Gastrocnemius medialis (tissue), 4 donors: ENCODE results near the gene TF. TPM values are rescaled to one million over a fixed set of nuclear protein-coding genes. Genes with fewer than 3 reads are reported as not detected.
A peak's percentile ranks its signal among the peaks of the same experiment; 100 is the strongest.

Experiments used
- ATAC-seq, 2 donors: fragments of 150-250 bp; one replicate each; pipeline ENCODE4 v1.9.1; 2016
- DNase-seq, 2 donors: peaks; one replicate each; pipeline ENCODE4 v3.0.0-alpha.2; 2019
- H3K27ac ChIP-seq, 4 donors: fragments of 200-600 bp; sonication (generic); 1 replicate in 1 of 4; 2 replicates in 3 of 4; pipeline ENCODE4 v1.5.1; 2016 to 2018; ENCODE audit warnings: mild to moderate bottlenecking in 2 of 4, moderate library complexity in 1 of 4
- H3K27me3 ChIP-seq, 3 donors: fragments of 200-600 bp; sonication (generic) in 2 of 3; 1 replicate in 1 of 3; 2 replicates in 2 of 3; pipeline versions ENCODE4 v1.5.1 to v1.6.0; 2016 to 2019; ENCODE audit warnings: mild to moderate bottlenecking in 1 of 3, moderate library complexity in 1 of 3
- H3K36me3 ChIP-seq, 2 donors: fragments of 200-600 bp; sonication (generic) in 1 of 2; one replicate each; pipeline ENCODE4 v1.5.1; 2017 to 2018
- H3K4me1 ChIP-seq, 2 donors: fragments of 200-600 bp; sonication (generic) in 1 of 2; one replicate each; pipeline ENCODE4 v1.5.1; 2016 to 2017; ENCODE audit warnings: mild to moderate bottlenecking in 2 of 2
- H3K4me3 ChIP-seq, 4 donors: fragments of 200-600 bp; sonication (generic) in 3 of 4; 1 replicate in 1 of 4; 2 replicates in 3 of 4; pipeline ENCODE4 v1.5.1; 2016 to 2019; ENCODE audit warnings: mild to moderate bottlenecking in 2 of 4
- H3K9me3 ChIP-seq, 3 donors: fragments of 200-600 bp; sonication (generic) in 2 of 3; 1 replicate in 1 of 3; 2 replicates in 2 of 3; pipeline ENCODE4 v1.5.1; 2016 to 2019
- POLR2A ChIP-seq, 2 donors: fragments of 450-650 bp; IDR thresholded peaks; one replicate each; pipeline ENCODE4 v1.6.1; 2017; ENCODE audit warnings: antibody characterized with exemption in 2 of 2, mild to moderate bottlenecking in 2 of 2, moderate library complexity in 2 of 2
- in situ Hi-C, 4 donors: fragments of 200-750 bp; cut with MboI; loops; one replicate each; pipeline versions ENCODE4 v1.15.0 to v1.8.0; 2017; ENCODE audit warnings: low sequenced_read_pairs in 4 of 4
- intact Hi-C: fragments of 100-400 bp; cut with DNase I; formaldehyde crosslinking; loops from one replicate; pipeline ENCODE4 v1.15.1; 2023; ENCODE audit warnings: low total_unique reads
- total RNA-seq, 4 donors: library from RNA; depleted of rRNA; stranded (reverse); fragments of >200 nt; gene quantifications; one replicate each; pipeline versions ENCODE4 v1.1.0 to v1.2.3, GENCODE V29; 2016
- TF ChIP-seq, protein P1 (sequence below), 5 experiments: fragments of 450-650 bp in 3 of 5; fragments of 200-600 bp in 2 of 5; sonication (generic) in 2 of 5; IDR thresholded peaks in 4 of 5; conservative IDR thresholded peaks in 1 of 5; 1 replicate in 4 of 5; 2 replicates in 1 of 5; pipeline ENCODE4 v1.5.1; 2016 to 2019; ENCODE audit warnings: antibody characterized with exemption in 5 of 5, mild to moderate bottlenecking in 3 of 5, moderate library complexity in 3 of 5

The TF gene
- total RNA-seq, 4 donors from 2014 or later, result 2.8 to 11.5 (median 4.3) TPM; not detected in 1

DNA sequence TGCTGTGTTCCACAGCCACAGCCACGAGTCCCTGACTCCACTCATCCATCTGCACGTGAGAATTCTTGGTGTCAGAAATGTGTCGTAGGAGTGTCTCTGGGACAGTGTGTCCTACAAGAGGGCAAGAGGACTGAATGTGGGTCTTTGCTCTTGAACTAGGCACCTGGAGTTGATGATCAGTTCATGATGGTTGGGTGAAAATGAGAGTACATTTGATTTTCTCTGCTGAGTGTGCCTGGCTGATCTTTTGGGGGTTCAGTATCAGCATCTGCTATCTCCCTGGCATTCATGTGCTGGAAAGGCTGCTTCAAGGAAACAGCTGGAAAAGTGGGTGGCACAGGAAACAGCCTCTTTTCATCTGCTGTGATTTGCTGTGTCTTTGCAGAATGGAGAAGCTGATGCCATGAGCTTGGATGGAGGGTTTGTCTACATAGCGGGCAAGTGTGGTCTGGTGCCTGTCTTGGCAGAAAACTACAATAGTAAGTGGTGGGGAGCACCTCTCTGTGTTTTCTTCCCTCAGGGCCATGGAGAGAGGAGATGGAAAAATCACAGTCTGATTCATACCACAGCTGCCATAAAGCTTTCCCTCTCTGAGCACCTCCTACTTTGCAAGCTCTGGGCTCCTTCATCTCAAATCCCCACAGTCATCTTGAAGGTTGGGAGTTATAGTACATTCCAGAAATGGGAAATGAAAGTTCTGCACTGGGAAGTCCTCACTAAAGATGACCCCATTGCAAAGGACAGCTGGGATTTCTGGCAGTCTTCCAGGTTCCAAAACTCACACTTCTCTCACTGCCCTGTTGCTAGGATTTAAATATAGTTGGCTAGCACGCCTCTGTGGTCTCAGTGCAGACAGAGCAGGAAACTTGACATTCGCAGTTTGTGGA lies 17.8 kb downstream of the TF start:
- no peak overlapping the region for H3K4me3 ChIP-seq
- no peaks in the 10 kb centered on the region for H3K27me3 ChIP-seq
- ATAC-seq, result no peak
- no peaks in the 10 kb centered on the region for H3K36me3 ChIP-seq
- in situ Hi-C loops (no loop called here), intact Hi-C loops (no loop called here)
- peak; percentile 15 to 30 for DNase-seq
- no peak overlapping the region for H3K27ac ChIP-seq
- TF ChIP-seq POLR2A (IDR thresholded peaks at IDR 0.05), result no peak
- TF ChIP-seq, protein P1, sequence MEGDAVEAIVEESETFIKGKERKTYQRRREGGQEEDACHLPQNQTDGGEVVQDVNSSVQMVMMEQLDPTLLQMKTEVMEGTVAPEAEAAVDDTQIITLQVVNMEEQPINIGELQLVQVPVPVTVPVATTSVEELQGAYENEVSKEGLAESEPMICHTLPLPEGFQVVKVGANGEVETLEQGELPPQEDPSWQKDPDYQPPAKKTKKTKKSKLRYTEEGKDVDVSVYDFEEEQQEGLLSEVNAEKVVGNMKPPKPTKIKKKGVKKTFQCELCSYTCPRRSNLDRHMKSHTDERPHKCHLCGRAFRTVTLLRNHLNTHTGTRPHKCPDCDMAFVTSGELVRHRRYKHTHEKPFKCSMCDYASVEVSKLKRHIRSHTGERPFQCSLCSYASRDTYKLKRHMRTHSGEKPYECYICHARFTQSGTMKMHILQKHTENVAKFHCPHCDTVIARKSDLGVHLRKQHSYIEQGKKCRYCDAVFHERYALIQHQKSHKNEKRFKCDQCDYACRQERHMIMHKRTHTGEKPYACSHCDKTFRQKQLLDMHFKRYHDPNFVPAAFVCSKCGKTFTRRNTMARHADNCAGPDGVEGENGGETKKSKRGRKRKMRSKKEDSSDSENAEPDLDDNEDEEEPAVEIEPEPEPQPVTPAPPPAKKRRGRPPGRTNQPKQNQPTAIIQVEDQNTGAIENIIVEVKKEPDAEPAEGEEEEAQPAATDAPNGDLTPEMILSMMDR (IDR thresholded peaks at IDR 0.05 in 4 of 5, conservative IDR thresholded peaks at IDR 0.05 in 1 of 5), result no peak
- no peaks in the 10 kb centered on the region for H3K4me1 ChIP-seq
- H3K9me3 ChIP-seq, result no peaks in the 10 kb centered on the region

DNA sequence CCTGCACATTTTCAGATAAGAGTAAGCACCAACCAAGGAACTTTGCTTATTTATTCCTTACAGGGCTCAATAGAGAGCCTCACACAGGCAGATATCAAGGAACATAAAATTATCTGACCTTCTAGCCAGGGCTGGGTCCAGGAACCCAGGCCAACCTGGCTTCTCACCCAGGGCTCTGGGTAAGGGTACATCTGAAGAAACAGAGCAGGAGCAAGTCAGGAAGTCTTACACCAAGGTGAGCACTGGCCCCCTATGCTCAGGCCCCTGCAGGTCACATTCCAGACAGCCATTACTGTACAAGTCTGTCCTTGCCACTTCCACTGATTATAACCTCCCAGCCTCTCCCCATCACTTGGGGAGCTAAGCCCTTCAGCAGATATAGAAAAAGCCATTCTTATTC lies 19.1 kb downstream of the TF start:
- in situ Hi-C loops, result no loop called here
- H3K36me3 ChIP-seq, result no peaks in the 10 kb centered on the region
- H3K4me1 ChIP-seq, result no peaks in the 10 kb centered on the region
- intact Hi-C loops, result no loop called here
- H3K4me3 ChIP-seq, result no peak overlapping the region
- no peak for ATAC-seq
- H3K27me3 ChIP-seq, result no peaks in the 10 kb centered on the region
- no peak for DNase-seq
- TF ChIP-seq, protein P1 (IDR thresholded peaks at IDR 0.05 in 4 of 5, conservative IDR thresholded peaks at IDR 0.05 in 1 of 5), result no peak
- TF ChIP-seq POLR2A (IDR thresholded peaks at IDR 0.05), result no peak
- no peaks in the 10 kb centered on the region for H3K9me3 ChIP-seq
- H3K27ac ChIP-seq, result no peak overlapping the region

DNA sequence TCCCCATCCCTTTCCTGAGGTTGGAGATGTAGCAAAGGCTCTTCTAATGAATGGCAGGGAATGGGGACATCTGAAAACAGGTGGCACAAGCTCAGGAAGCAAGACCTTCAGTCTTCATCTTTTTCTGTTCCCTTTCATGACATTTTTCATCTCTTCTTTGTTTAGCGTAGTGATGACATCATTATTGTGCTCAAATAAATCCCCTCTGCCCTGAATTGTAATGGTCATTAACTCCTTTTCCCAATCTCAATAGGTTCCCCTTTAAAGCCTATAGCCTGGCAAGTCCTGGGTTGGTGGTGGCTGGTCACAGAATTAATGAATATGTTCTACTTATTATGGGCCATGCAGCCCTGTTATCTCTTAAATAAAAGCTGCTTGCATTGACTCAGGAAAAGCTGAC lies 21.4 kb downstream of the TF start:
- in situ Hi-C loops (no loop called here), intact Hi-C loops (no loop called here)
- no peak for TF ChIP-seq POLR2A (IDR thresholded peaks at IDR 0.05)
- TF ChIP-seq, protein P1 (IDR thresholded peaks at IDR 0.05 in 4 of 5, conservative IDR thresholded peaks at IDR 0.05 in 1 of 5), result no peak
- Histone ChIP-seq H3K27ac (no peak overlapping the region), H3K9me3 (no peaks in the 10 kb centered on the region), H3K4me1 (no peaks in the 10 kb centered on the region), H3K4me3 (no peak overlapping the region), H3K36me3 (no peaks in the 10 kb centered on the region), H3K27me3 (no peaks in the 10 kb centered on the region)
- no peak for DNase-seq
- no peak for ATAC-seq

DNA sequence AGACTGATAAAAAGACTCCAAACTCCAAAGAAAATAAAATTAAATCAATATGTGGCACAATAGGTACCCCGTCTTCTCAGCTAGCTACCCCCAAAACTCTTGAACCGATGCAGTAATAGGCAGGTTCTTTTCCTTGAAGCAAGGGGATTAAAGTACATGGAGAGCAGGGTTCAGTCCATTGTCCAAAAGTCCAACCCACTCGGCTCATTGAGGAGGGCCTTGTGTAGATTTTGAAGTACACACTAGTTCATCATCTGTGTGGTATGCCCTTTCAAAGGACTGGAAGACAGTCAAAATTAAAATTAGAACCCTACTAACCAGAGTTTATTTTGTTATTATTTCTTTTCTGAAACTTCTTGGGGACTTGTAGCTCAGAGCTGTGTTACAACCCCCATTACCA lies 23.3 kb downstream of the TF start:
- Histone ChIP-seq H3K4me3 (no peak overlapping the region), H3K9me3 (no peaks in the 10 kb centered on the region), H3K4me1 (no peaks in the 10 kb centered on the region), H3K36me3 (no peaks in the 10 kb centered on the region), H3K27me3 (no peaks in the 10 kb centered on the region), H3K27ac (no peak overlapping the region)
- ATAC-seq (no peak), DNase-seq (no peak)
- in situ Hi-C loops (no loop called here), intact Hi-C loops (no loop called here)
- TF ChIP-seq, protein P1 (IDR thresholded peaks at IDR 0.05 in 4 of 5, conservative IDR thresholded peaks at IDR 0.05 in 1 of 5), result no peak
- TF ChIP-seq POLR2A (IDR thresholded peaks at IDR 0.05), result no peak
